Myocyte (in vitro differentiated cells): ENCODE measurements around the gene SYT17. TPM values are rescaled to one million over a fixed set of nuclear protein-coding genes. Genes with fewer than 3 reads are reported as not detected.

ENCODE experiments used
- DNase-seq: peaks from one replicate; pipeline ENCODE4 v3.0.0-alpha.2; 2012; ENCODE audit warnings: low read depth
- total RNA-seq: library from RNA; depleted of rRNA; stranded (reverse); fragments of >200 nt; gene quantifications from 2 replicates; pipeline ENCODE4 v1.2.3, GENCODE V29; 2014

SYT17 gene
- total RNA-seq, 1 donor from 2014 or later = 0.19 TPM

GRCh38 chr16:19138601-19139000 lies 29.4 kb upstream of the SYT17 start:
- peak; percentile 68 for DNase-seq

GRCh38 chr16:19139436-19140091 lies 28.5 kb upstream of the SYT17 start:
- DNase-seq = no peak

GRCh38 chr16:19140396-19140795 lies 27.6 kb upstream of the SYT17 start:
- no peak for DNase-seq

DNA sequence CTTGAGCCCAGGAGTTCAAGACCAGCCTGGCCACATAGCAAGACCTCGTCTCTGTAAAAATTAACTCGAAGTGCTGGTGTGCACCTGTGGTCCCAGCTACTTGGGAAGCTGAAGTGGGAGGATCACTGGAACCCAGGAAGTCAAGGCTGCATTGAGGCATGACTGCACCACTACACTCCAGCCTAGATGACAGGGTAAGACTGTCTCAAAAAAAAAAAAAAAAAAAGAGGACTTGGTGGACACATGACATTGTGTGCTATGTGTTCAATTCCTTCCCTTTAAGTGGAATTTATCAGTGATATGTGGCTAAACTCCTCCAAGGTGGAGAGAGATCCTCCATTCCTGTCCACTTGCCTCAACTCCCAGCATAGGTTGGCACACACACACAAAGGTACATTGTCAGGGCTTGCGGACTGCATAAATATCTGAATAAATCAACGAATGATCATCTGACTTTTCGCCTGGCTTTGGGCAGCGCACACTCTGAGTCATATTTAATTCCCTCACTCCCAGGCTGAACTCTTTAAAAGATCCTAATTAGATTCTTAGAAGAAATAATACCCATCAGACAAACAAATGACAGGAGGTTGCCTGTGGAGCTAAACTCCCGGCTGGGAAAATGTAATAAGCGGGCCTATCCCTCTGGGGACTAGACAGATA lies 25.0 kb upstream of the SYT17 start:
- DNase-seq = no peak

- no peak for DNase-seq
These were observed 24.5 kb upstream of the SYT17 start for GRCh38 chr16:19143599-19143956.

DNA sequence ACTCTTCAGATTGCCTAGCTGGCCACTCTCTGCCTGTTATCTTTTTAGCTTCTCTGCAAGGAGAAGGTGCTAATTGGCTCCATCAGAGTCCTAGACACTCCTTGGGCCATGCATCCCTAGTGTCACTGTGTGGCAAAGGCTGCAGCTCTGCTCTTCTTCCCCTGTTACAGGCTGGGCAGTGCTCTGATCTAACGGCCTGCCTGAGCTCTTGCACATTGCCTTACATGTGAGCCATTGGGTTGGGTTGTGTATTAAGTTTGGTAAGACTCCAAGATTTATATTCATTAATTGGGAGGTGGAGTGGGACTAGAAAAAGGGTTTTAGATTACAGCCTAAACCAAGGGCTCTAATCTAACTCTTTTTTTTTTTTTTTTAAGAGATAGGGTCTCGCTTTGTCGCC lies 23.0 kb upstream of the SYT17 start:
- DNase-seq = no peak

GRCh38 chr16:19147126-19147525 lies 20.9 kb upstream of the SYT17 start:
- no peak for DNase-seq

GRCh38 chr16:19147627-19148026 lies 20.4 kb upstream of the SYT17 start:
- DNase-seq = no peak

DNA sequence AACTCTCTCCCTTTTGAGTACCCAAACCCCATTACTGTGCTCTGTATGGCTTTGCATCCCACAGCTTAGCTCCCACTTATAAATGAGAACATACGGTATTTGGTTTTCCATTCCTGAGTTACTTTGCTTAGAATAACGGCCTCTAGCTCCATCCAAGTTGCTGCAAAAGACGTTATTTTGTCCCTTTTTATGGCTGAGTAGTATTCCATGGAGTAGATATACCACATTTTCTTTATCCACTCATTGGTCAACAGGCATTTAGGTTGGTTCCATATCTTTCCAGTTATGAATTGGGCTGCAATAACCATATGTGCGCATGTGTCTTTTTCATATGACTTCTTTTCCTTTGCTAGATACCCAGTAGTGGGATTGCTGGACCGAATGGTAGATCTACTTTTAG lies 19.9 kb upstream of the SYT17 start:
- DNase-seq = no peak

DNA sequence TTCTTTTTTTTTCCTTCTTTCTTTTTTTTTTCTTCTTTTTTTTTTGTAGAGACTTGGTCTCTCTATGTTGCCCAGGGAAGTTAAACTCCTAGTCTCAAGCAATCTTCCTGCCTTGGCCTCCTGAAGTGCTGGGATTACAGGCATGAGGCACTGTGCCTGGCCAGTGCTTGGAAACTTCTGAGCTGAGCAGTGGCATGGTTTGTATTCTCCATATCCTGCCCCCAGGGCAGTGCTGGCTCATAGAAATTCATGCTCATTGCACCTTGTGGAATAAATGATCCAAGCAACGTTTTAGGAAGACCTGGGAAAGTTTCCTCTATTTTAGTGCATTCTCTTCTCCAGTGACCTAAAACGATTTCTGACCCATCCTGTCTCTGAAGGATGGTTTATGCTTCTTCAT lies 16.7 kb upstream of the SYT17 start:
- no peak for DNase-seq

GRCh38 chr16:19152042-19152441 lies 16.0 kb upstream of the SYT17 start:
- no peak for DNase-seq

GRCh38 chr16:19153876-19154275 lies 14.2 kb upstream of the SYT17 start:
- DNase-seq = no peak

- peak; percentile 56 for DNase-seq
These were observed 6.0 kb upstream of the SYT17 start for GRCh38 chr16:19162085-19162484.

GRCh38 chr16:19163215-19163614 lies 4.8 kb upstream of the SYT17 start:
- no peak for DNase-seq

DNA sequence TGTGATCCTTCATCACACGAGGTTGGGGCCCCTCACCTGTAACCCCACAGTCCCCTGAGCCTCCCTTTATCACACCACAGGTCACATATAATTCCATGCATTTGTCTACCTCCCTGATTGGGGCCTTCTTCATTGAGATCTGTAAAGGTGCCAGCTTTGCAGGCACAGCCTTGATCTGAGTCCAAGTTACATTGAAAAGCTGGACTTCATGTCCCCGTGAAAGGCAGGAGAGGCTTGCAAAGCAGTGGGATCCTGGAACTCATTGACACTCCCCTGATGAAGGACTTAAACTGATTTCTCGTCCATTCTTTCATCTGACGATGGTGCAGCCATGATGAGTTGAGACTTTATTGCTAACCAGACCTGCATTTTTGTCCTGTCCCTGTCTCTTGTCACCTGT lies 3.8 kb upstream of the SYT17 start:
- no peak for DNase-seq

GRCh38 chr16:19165101-19165500 lies 2.9 kb upstream of the SYT17 start:
- no peak for DNase-seq

DNA sequence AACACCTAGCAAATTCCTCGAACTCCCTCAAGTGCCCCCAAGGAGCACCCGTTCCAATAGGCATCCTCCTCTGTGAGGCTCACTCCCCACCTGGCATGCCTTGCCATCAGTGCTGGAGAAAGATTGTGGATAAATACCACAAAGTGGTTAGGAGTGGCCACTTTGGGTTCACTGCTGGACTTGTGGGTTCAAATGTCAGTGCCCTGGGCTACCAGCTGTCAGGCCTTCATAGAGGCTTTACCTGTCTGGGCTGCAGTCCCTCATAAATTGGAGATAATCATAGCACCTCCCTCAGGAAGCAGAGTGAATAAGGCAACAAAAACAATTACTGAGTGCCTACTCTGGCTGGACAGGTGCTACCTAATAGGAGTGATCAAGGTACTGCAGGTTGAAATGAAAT lies 1.5 kb upstream of the SYT17 start:
- peak; percentile 34 for DNase-seq

GRCh38 chr16:19168371-19169081 lies 486 bp downstream of the SYT17 start:
- DNase-seq = peak; percentile 24

DNA sequence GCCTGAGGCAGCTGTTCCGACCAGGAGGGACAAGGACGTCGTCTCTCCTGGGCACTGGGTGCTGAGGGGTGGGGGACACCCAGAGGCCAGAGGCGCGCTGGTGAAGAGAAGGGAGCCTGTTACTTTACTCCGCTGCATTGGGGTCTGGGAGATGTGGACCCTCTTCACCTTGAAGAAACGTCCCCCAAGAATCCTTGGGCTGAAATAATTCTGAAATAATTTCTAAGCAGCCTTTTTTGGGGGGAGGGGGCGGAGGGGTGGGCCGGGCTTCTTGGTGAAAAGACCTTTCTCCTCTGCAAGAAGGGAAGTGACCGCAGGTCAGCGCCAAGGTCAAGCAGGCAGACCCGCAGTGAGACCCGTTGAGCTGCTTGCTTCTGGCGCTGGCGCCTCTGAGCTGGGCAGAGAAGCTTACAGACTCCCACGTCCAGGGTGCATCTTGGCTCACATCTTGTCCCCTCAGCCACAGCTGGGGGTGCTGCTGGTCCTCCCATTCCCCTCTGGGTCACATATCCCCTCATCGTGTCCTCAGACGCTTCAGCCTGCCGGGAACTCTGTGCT lies 1.1 kb downstream of the SYT17 start:
- DNase-seq = no peak

DNA sequence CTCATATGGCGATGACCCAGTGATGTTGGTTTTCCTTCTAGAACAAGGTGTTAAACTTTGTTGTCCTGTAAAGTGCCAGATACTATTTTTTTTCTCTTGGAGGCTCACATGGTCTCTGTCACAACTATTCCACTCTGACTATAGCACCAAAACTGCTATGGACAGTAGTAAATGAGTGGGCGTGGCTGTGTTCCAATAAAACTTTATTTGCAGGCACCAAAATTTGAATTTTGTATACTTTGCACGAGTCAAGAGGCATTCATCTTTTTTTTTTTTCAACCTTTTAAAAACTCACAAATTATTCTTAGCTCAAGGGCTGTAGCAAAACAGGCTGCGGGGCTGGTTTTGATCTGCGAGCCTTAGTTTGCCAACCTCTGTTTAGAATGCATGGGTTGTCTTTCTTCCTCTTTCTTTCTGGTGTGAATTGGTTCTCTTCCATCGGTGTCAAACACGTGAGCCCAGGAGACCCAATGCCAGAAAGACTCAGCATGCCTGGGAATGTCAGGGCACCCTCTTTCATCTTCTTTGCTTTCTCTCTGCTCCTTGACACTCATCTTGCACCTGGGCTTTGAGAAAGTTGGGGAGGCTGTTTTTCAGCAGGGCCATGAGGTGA lies 2.1 kb downstream of the SYT17 start:
- DNase-seq = no peak

DNA sequence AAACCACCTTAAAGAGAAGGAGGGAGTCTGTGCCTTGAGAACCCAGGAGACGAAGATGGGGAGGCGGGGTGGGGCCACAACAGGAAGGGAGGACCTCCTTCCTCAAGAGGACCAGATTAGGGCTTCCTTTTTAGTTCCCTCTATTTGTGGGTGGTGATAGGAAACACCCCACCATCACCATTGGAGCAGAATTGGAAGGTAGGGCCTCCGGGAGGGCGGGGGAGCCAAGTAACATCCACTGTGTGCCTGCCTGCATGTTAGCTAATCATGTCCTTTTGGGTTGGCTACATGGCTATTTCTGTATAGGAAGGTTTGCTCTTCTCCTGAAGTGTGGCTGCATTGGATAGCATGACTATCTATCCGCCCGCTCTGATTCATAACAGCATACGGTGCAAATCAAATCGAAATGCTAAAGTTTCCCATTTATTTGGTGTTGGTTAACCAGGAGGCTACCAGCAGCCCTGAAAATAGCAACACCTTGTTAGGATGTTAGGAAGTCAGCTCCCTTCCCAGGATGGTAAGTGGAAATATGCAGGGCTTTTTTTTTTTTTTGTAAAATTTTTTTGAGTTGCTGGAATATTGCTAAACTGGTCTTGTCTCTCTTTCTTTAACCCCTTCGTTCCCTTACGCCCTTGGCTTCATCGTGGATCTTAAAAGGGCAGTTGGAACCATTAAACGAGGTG lies 4.2 kb downstream of the SYT17 start:
- DNase-seq = no peak
